GM20431 (cell line): ENCODE results near the gene TP63.
"Not testable (repeated sequence)": the region's sequence is repeated elsewhere in the genome, so short reads cannot be mapped to it uniquely, and the experiment has no call there.

Source experiments
- in situ Hi-C: fragments of 300-500 bp; cut with MseI, MboI; formaldehyde crosslinking; loops from one replicate; pipeline ENCODE4 v1.15.0; 2020; ENCODE audit warnings: low sequenced_read_pairs; ENCODE audit not compliant: unreplicated experiment

The TP63 gene

GRCh38 chr3:189625071-189625470 lies 6.1 kb upstream of the TP63 start:
- in situ Hi-C loops, result no loop called here

GRCh38 chr3:189625572-189625971 lies 5.6 kb upstream of the TP63 start:
- in situ Hi-C loops, result no loop called here

- in situ Hi-C loops, result no loop called here
These were observed 4.9 kb upstream of the TP63 start for GRCh38 chr3:189626286-189626685.

- in situ Hi-C loops, result no loop called here
These were observed 1.3 kb upstream of the TP63 start for GRCh38 chr3:189629803-189630455.

- in situ Hi-C loops, result no loop called here
These were observed 319 bp upstream of the TP63 start for GRCh38 chr3:189630767-189631372.

GRCh38 chr3:189631409-189631808 lies 220 bp downstream of the TP63 start:
- in situ Hi-C loops, result no loop called here

GRCh38 chr3:189632242-189632641 lies 1.1 kb downstream of the TP63 start:
- in situ Hi-C loops, result no loop called here

- in situ Hi-C loops, result no loop called here
These were observed 4.2 kb downstream of the TP63 start for GRCh38 chr3:189635339-189635738.

GRCh38 chr3:189636048-189636447 lies 4.9 kb downstream of the TP63 start:
- in situ Hi-C loops, result no loop called here

GRCh38 chr3:189637750-189638149 lies 6.6 kb downstream of the TP63 start:
- in situ Hi-C loops, result no loop called here

GRCh38 chr3:189638276-189639031 lies 7.3 kb downstream of the TP63 start:
- in situ Hi-C loops, result no loop called here

- in situ Hi-C loops, result no loop called here
These were observed 10.6 kb downstream of the TP63 start for GRCh38 chr3:189641776-189642175.

- in situ Hi-C loops, result no loop called here
These were observed 15.8 kb downstream of the TP63 start for GRCh38 chr3:189646853-189647542.

GRCh38 chr3:189652042-189652441 lies 20.9 kb downstream of the TP63 start:
- in situ Hi-C loops, result no loop called here

- in situ Hi-C loops, result no loop called here
These were observed 24.4 kb downstream of the TP63 start for GRCh38 chr3:189655617-189656016.

- in situ Hi-C loops, result no loop called here
These were observed 28.4 kb downstream of the TP63 start for GRCh38 chr3:189659571-189659970.

GRCh38 chr3:189664311-189664710 lies 33.1 kb downstream of the TP63 start:
- in situ Hi-C loops, result no loop called here

GRCh38 chr3:189672346-189672745 lies 41.2 kb downstream of the TP63 start:
- in situ Hi-C loops, result not testable (repeated sequence)

- in situ Hi-C loops, result no loop called here
These were observed 42.3 kb downstream of the TP63 start for GRCh38 chr3:189673535-189673934.

- in situ Hi-C loops, result no loop called here
These were observed 43.2 kb downstream of the TP63 start for GRCh38 chr3:189674249-189674913.
